ENCODE data around the gene CYB5D1.

CYB5D1 gene

GRCh38 chr17:7845359-7846062, 12.3 kb upstream of the CYB5D1 start:
- no peak for DNase-seq

DNA sequence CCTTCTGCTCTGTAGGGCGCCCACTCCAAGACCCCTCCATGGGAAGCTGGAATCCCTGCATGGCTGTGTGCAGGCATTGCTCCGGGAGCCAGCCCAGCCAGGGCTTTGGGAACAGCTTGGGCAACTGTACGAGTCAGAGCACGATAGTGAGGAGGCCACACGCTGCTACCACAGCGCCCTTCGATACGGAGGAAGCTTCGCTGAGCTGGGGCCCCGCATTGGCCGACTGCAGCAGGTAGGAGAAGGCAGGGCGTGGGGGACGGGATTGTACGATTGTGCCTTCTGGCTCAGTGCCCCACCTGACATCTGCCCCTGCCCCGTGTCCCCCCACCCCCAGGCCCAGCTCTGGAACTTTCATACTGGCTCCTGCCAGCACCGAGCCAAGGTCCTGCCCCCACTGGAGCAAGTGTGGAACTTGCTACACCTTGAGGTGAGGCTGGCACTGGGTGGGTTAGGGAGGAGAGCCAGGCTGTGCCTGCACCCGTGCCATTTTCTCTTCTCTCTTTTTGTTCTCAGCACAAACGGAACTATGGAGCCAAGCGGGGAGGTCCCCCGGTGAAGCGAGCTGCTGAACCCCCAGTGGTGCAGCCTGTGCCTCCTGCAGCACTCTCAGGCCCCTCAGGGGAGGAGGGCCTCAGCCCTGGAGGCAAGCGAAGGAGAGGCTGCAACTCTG, 11.6 kb upstream of the CYB5D1 start:
- DNase-seq, result no peak

GRCh38 chr17:7846765-7847661, 10.8 kb upstream of the CYB5D1 start:
- no peak for DNase-seq

DNA sequence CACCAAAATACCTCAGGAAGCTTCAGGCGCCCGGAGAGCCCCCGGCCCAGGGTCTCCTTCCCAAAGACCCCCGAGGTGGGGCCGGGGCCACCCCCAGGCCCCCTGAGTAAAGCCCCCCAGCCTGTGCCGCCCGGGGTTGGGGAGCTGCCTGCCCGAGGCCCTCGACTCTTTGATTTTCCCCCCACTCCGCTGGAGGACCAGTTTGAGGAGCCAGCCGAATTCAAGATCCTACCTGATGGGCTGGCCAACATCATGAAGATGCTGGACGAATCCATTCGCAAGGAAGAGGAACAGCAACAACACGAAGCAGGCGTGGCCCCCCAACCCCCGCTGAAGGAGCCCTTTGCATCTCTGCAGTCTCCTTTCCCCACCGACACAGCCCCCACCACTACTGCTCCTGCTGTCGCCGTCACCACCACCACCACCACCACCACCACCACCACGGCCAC, 9.6 kb upstream of the CYB5D1 start:
- DNase-seq, result no peak

- no peak for DNase-seq
These were observed 9.1 kb upstream of the CYB5D1 start for GRCh38 chr17:7848739-7849129.

GRCh38 chr17:7849130-7849750, 8.6 kb upstream of the CYB5D1 start:
- no peak for DNase-seq

- no peak for DNase-seq
These were observed 7.9 kb upstream of the CYB5D1 start for GRCh38 chr17:7849751-7850504.

- no peak for DNase-seq
These were observed 6.9 kb upstream of the CYB5D1 start for GRCh38 chr17:7850701-7851437.

DNA sequence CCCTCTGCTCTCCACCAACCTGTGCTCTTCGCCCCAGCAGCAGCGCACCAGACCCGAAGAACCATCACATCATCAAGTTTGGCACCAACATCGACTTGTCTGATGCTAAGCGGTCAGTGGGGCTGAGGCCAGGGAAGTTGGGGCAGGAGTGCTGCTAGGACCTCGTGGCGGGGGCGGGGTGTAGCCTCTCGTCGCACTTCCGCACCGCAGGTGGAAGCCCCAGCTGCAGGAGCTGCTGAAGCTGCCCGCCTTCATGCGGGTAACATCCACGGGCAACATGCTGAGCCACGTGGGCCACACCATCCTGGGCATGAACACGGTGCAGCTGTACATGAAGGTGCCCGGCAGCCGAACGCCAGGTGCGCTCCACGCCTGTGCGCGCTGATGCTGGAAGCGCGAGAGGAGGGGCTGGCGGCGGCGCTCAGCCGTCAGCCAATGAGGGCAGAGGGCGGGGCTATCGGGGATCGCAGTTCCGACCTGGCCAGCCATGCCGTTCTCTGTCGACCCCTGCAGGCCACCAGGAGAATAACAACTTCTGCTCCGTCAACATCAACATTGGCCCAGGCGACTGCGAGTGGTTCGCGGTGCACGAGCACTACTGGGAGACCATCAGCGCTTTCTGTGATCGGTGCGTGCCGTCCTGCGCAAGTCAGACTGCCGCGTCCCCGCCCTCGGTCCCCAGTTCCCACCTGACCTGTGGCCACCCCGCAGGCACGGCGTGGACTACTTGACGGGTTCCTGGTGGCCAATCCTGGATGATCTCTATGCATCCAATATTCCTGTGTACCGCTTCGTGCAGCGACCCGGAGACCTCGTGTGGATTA, 6.2 kb upstream of the CYB5D1 start:
- DNase-seq, result peak; percentile 56

DNA sequence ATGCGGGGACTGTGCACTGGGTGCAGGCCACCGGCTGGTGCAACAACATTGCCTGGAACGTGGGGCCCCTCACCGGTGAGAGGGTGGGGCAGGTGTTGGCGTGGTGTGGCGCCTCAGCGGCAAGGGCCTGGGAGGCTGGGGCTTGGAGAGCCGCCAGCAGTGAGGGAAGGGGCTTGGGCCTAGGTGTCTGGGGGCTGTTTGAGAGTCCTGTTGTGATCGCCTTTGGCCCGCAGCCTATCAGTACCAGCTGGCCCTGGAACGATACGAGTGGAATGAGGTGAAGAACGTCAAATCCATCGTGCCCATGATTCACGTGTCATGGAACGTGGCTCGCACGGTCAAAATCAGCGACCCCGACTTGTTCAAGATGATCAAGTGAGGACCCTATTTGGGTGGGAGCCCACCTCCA, 5.5 kb upstream of the CYB5D1 start:
- DNase-seq, result no peak

DNA sequence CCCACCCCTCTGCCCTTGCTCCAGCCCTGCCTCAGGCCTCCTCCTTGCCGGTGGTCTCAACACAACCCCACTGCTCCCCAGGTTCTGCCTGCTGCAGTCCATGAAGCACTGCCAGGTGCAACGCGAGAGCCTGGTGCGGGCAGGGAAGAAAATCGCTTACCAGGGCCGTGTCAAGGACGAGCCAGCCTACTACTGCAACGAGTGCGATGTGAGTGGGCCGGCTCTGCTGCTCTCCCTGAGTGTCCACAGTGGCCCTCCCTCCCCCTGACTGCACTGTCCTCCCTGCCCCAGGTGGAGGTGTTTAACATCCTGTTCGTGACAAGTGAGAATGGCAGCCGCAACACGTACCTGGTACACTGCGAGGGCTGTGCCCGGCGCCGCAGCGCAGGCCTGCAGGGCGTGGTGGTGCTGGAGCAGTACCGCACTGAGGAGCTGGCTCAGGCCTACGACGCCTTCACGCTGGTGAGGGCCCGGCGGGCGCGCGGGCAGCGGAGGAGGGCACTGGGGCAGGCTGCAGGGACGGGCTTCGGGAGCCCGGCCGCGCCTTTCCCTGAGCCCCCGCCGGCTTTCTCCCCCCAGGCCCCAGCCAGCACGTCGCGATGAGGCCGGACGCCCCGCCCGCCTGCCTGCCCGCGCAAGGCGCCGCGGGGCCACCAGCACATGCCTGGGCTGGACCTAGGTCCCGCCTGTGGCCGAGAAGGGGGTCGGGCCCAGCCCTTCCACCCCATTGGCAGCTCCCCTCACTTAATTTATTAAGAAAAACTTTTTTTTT, 4.7 kb upstream of the CYB5D1 start:
- DNase-seq, result no peak

DNA sequence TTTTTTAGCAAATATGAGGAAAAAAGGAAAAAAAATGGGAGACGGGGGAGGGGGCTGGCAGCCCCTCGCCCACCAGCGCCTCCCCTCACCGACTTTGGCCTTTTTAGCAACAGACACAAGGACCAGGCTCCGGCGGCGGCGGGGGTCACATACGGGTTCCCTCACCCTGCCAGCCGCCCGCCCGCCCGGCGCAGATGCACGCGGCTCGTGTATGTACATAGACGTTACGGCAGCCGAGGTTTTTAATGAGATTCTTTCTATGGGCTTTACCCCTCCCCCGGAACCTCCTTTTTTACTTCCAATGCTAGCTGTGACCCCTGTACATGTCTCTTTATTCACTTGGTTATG, 4.1 kb upstream of the CYB5D1 start:
- no peak for DNase-seq

- no peak for DNase-seq
These were observed 3.6 kb upstream of the CYB5D1 start for GRCh38 chr17:7854078-7854777.

- no peak for DNase-seq
These were observed 2.7 kb upstream of the CYB5D1 start, which contains the start of gene TMEM88 for GRCh38 chr17:7854851-7855659. TMEM88 (plus strand) TSS chr17:7855066; CDS start chr17:7855075, 9 bp downstream.

- no peak for DNase-seq
These were observed 2.2 kb upstream of the CYB5D1 start for GRCh38 chr17:7855660-7856010.

- DNase-seq, result no peak
These were observed 1.6 kb upstream of the CYB5D1 start for GRCh38 chr17:7856011-7856810.

Data from NCI-H1417 treated with DMSO at 0.1 percent for 48 hours (cell line).